Measurements from ENCODE around the gene ABCC11. TPM values are rescaled to one million over a fixed set of nuclear protein-coding genes. Genes with fewer than 3 reads are reported as not detected.

ABCC11 gene
- total RNA-seq, 4 donors from 2014 or later = 0.32 to 0.52 TPM; not detected in 2

- TF ChIP-seq POLR2A (IDR thresholded peaks at IDR 0.05) = no peak
- H3K4me3 ChIP-seq (ENCODE audit: low read depth, poor library complexity, severe bottlenecking) = no peak overlapping the region
- intact Hi-C loops (cut with DNase I; ENCODE audit: low total_unique reads) = no loop called here
- WGBS, 2 donors = 87 to 89% methylated on average over 2 of the region's 2 CpGs
- no peak for DNase-seq (ENCODE audit: low spot score in 2 of 2)
Measured at GRCh38 chr16:48262631-48263030, 15.3 kb upstream of the ABCC11 start.

DNA sequence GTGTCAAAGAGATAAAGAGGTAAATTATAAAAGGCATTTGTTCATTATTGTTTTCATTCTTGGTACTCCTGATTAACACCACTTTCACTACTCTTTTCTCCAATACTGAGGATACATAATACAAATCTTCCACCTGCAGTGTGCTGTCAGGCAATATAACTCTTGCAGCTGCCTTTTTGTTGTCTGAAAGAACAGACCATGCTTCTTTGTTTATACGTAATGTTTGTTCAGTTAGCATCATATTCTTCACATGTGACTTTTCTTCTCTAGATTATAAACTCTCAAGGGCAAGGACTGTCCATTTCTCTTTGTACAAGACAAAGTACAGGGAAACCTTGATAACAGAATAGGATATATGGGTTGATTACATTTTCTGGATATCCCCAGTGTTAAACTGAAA is 14.2 kb upstream of the ABCC11 start:
- no peak for TF ChIP-seq CTCF (IDR thresholded peaks at IDR 0.05)
- TF ChIP-seq POLR2A (IDR thresholded peaks at IDR 0.05) = no peak
- no peak overlapping the region for H3K4me3 ChIP-seq (ENCODE audit: low read depth, poor library complexity, severe bottlenecking)
- DNase-seq (ENCODE audit: low spot score in 2 of 2) = no peak
- intact Hi-C loops (cut with DNase I; ENCODE audit: low total_unique reads) = no loop called here
- 100% methylated on average over 1 of the region's 1 CpG for WGBS, 2 donors

DNA sequence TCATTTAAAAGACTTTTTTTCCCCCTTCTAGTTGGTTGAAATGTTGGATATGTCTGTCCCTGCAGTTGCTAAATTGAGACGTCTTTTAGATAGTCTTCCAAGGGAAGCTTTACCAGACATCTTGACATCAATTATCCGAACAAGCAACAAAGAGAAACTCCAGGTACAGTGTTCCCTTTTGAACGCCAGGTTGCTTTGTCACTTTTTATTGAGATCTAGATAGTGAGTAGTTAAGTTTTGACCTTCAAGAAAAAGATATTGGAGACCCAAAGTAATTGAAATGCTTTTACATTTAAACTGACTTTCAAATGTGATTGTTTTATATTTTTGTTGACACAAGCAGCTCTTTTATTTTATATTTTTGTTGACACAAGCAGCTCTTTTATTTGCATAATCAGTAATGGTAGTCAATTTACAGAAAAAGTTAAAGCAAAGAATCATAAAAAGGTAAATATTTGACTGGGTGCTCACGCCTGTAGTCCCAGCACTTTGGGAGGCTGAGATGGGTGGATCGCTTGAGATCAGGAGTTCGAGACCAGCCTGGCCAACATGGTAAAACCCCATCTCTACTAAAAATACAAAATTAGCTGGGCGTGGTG is 9.3 kb upstream of the ABCC11 start:
- intact Hi-C loops (cut with DNase I; ENCODE audit: low total_unique reads) = no loop called here

DNA sequence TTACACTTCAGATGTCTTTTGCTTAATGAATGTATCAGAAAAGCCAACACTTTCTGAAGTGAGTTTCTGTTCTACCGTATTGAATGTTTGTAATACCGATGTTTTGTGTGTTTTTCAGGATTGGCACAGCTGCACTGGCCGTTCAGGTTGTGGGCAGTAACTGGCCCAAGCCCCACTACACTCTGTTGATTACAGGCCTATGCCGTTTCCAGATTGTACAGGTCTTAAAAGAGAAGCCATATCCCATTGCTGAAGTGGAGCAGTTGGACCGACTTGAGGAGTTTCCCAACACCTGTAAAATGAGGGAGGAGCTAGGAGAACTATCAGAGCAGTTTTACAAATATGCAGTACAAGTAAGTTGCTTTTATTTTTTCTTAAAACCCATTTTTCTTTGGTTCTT is 4.7 kb upstream of the ABCC11 start:
- TF ChIP-seq POLR2A (IDR thresholded peaks at IDR 0.05) (no peak), CTCF (IDR thresholded peaks at IDR 0.05) (no peak)
- DNase-seq (ENCODE audit: low spot score in 2 of 2) = no peak
- no peak overlapping the region for H3K4me3 ChIP-seq (ENCODE audit: low read depth, poor library complexity, severe bottlenecking)
- 81 to 86% methylated on average over 5 of the region's 5 CpGs for WGBS, 2 donors
- intact Hi-C loops (cut with DNase I; ENCODE audit: low total_unique reads) = no loop called here

More for the DNA sequence above, 9.3 kb upstream of the ABCC11 start:
- no peak for DNase-seq (ENCODE audit: low spot score in 2 of 2)
- 96 to 98% methylated on average over 7 of the region's 7 CpGs for WGBS, 2 donors
- TF ChIP-seq POLR2A (IDR thresholded peaks at IDR 0.05) = no peak
- no peak for TF ChIP-seq CTCF (IDR thresholded peaks at IDR 0.05)
- no peak overlapping the region for H3K4me3 ChIP-seq (ENCODE audit: low read depth, poor library complexity, severe bottlenecking)

DNA sequence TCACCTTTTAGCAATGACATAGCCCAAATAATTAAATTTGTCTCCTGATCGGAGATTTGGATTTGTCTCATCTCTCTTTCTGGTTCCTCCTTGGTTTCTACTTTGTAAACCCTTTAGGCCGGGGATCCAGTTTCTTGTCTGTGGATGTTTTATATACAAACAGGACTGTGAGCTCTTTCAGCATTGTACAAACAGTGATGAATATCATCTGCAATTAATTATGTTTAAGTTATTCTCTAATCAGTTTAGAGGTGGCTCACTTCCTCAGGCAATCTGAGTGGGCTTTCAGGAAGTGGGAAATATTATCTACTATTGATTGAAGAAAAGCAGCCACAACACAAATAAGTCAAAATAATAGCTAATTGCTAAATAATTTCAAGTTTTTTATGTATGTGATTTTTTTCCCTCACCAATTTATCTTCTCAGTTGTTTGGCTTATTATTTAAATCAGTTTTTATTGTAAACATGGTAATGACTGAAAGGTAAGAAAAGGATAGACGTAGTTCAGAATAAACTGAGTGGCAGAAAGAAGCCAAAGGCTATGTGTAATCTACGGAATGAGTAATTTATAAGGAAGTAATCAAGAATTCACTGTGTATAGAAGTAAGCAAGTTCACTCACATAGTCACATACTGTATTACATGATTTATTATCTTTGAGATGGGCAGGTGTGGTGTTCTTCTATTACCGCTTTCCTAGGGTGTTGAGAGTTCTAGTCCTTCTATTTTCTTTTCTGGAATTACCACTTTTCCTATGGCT is 3.4 kb upstream of the ABCC11 start:
- DNase-seq (ENCODE audit: low spot score in 2 of 2) = no peak
- no peak overlapping the region for H3K4me3 ChIP-seq (ENCODE audit: low read depth, poor library complexity, severe bottlenecking)
- no peak for TF ChIP-seq CTCF (IDR thresholded peaks at IDR 0.05)
- TF ChIP-seq POLR2A (IDR thresholded peaks at IDR 0.05) = no peak
- WGBS, 2 donors = 64% methylated on average over 5 of the region's 5 CpGs
- intact Hi-C loops (cut with DNase I; ENCODE audit: low total_unique reads) = no loop called here

GRCh38 chr16:48246066-48246465 is 1.3 kb downstream of the ABCC11 start:
- WGBS, 2 donors = 30 to 35% methylated on average over 2 of the region's 2 CpGs
- H3K4me3 ChIP-seq (ENCODE audit: low read depth, poor library complexity, severe bottlenecking) = no peak overlapping the region
- no peak for TF ChIP-seq CTCF (IDR thresholded peaks at IDR 0.05)
- no peak for TF ChIP-seq POLR2A (IDR thresholded peaks at IDR 0.05)
- intact Hi-C loops (cut with DNase I; ENCODE audit: low total_unique reads) = no loop called here
- DNase-seq (ENCODE audit: low spot score in 2 of 2) = no peak

Measured in lower leg skin (tissue), 4 donors.